ENCODE results near the gene TUBGCP3. TPM values are rescaled to one million over a fixed set of nuclear protein-coding genes. Genes with fewer than 3 reads are reported as not detected.
A peak's percentile ranks its signal among the peaks of the same experiment; 100 is the strongest.
"Not testable (repeated sequence)": the region's sequence is repeated elsewhere in the genome, so short reads cannot be mapped to it uniquely, and the experiment has no call there.

The TUBGCP3 gene
- total RNA-seq, 1 donor from 2014 or later, result 29.6 TPM

DNA sequence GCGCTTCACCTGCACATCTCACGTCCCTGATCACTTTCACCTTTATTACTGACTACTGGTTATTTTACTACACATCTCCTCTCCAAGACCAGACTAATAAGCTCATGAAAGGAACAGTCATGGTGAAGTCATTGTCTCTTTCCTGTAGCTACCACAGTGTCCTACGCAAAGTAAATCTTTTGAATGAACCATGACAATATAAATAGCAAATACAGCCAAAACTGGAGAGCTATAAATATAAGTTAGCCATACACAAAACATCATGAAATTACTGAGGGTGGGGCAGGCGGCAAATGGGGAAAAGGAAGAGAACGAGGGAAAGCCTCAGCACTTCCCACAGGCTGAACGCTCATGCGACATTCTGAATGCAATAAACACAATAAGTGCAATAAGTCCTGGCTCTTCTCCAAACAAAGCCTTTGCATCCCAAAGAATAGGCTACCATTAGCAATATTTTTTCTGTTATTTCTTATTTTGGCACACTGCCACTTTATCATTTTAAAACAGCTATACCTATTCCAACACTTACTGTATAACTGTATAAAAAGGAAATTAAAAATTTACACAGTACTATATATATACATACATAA lies 62.5 kb downstream of the TUBGCP3 start:
- DNase-seq, result peak; percentile 59

DNA sequence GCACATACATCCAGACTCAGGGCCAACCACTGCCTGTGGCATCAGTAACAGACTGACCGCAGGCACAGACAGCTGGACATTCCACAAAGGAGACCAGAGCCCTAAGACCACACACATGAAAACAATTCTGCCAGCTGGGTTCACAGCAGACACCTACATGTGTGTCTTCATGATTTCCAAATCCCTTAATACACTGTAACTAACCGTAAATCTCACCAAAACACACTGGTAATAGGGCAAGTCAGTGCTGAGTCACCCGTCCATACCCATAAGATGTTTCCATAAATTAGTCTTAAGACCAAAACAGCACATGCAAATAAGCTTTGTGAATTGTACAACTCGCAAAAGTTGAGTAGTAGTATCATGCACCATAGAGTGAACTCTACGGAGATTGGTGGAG lies 65.4 kb downstream of the TUBGCP3 start:
- DNase-seq, result no peak

DNA sequence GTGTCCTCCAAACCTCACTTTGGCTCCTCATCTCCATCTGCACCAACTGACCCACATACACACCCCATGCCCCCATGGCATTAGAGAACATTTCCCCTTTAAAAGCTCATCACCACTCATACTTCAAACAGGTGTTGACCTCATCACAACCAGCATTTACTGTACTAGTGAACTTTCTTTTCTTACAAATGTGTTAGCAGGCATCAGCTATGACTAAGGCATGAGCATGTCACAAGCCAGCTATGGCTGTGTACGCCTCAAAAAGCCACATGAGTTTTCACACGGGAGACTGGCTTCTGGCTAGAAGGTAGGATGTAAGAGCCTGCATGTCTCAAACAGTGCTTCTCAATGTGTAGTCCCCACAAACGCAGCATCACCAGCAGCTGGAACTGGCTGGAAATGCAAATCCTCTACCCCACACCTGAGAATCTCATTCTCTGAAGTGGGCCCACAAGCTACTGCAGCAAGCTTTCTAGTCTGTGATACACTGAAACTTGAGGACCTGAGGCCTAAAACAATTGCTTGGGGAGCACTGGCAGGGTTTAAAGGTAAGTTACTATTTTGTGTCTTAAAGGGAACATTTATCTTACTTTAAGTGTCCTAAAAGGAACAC lies 66.8 kb downstream of the TUBGCP3 start:
- DNase-seq, result no peak

- no peak for DNase-seq
Measured at GRCh38 chr13:112519517-112520060, 68.4 kb downstream of the TUBGCP3 start.

DNA sequence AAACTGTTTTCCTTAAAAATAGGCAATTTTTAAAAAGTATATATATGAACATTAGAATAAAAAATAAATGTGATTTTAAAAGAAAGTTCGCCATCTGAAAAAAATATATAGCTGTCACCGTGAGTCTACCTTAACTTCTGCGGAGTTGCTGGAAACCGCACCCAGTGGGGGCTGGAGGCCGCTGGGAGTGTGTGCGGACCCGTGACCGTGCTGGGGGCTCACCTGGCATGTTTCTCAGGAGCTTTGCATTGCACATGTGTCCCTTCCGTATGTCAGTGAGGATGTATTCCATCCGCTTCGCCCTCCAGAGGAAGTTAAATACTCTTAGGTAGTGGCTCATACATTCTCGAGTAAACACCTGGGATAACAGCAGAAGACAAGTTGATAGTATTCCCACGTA lies 71.7 kb downstream of the TUBGCP3 start:
- DNase-seq, result no peak

DNA sequence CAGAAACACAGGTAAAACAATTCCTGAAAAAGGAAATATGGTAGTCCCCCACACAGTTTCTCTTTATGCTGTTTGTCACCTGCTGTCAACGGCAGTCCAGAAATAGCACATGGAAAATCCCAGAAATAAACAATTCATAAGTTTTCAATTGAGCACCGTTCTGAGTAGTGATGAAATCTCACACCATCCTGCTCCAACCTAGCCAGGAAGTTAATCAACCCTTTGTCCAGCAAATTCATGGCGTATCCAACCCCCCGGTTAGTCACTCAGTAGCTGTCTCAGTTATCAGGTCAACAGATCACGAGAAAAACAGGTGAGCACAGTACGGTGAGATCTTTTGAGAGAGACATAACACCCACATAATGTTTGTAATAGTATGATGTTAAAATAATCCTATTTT lies 74.2 kb downstream of the TUBGCP3 start:
- peak; percentile 64 for DNase-seq

DNA sequence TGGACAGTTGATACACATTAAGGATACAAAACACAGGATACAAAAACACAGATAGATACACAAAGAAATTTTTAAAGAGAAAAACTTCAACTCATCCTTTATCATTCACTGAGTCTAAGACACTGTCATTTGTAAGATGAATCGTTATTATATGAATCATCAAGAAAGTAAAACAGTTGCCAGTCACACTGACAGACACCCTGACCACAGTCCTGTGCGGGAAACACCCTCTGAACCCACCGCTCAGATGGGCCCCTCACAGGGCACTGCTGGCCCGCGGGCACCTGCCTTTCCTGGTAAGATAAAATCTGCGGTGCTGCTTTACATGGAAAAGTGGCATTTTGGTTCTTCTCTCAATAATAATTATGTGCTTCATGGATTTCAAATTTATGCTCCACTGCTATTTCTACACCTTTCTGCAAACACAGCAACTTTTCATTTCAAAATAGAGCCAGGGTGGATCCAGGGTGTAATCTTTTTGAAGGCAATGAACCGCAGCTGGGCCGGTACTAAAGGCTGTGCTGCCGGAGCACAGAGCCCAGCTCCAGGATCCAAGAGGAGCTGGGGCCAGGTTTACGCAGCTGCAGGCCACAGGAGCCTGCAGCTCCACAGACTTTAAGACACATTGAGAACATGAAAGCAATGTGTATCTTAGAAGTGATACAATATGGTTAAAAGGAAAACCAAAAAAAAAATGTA lies 76.8 kb downstream of the TUBGCP3 start:
- no peak for DNase-seq

DNA sequence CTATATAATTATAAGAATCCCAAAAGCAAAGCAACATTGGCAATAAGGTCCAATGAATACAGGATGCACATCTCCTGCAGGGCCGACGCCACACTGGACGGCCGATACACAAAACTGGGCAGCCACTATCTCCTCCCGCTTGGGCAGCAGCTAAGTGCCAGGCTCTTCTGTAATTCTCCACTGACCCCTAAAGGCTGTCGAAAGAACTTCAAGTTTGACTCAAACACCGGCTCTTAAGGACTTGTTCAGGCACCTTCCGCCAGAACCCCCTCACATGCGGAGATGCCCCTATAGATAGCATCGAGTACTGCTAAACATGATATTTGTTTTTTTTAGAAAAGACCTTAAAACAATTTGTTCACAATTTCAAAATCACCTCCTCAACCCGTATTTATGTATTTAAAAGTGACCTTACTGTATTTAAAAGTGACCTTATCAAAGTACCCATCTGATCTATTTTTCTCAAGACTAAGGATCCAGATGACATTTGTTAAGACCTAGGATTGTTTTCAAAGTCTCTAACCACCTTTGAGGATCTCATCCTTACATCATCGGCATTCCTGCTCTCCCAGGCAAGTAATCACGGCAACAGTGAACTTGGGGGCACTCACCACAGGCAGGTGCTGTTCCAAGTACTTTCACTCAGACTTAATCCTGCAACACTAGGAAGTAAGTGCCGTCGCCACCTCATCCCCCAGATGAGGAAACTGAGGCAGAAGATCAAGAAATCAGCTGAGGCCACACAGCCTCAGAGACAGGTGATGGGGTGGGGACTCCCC lies 77.8 kb downstream of the TUBGCP3 start:
- DNase-seq, result peak; percentile 77

- no peak for DNase-seq
Measured at GRCh38 chr13:112509190-112509589, 78.8 kb downstream of the TUBGCP3 start.

DNA sequence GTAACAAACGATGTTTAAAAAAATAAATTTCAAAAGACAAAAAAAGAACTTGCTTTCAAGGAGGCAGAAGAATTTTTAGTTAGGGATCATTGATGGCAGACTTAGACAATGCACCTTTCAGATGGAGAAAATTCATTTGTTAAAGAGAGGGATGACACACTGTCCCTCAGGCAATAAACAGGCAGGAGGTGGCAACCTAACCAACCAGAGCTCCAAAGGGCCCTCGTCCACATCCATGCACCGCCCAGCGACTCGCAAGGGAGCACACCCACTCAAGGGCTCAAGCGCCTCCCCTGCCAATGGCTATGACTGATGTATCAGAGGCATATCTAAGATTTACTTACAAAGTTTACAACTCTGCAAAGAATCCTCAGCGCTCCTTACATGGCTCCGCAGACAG lies 81.9 kb downstream of the TUBGCP3 start:
- no peak for DNase-seq

DNA sequence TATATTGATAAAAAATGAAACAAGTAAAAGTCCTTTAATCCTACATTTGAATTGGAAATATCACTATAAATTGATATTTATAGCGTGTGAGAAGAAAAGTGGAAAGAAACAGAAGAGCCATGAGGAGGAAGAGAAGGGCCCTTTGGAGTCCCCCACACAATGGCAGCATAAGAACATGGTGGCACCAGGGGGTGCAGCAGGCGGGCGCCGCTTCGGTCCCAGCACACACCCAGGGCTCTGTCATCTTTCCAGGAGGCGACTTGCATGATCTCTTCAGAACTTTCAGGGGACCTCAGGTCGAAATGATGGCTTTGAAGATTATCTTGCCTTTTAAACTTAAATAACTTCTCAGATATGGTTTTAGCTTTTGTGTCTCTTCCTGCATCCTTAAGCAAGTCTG lies 91.8 kb downstream of the TUBGCP3 start:
- DNase-seq, result no peak

DNA sequence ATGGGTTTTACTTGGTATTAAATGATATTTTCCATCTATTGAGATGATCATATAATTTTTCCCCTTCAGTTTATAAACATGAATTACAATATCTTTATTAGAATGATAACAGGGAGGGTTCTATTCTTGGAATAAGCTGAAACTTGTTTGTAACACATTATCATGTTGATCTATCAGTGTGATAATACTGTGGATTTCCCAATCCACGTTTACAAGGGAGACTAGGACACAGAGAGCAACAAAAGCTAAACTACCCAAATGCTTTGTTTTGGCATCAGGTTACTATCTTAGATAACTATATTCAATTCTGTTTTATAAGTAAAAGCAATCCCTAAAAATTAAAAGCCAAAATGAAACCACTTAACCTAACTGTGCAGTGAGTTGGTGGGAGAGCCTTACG lies 92.5 kb downstream of the TUBGCP3 start:
- DNase-seq, result no peak

GRCh38 chr13:112489199-112489598 lies 98.8 kb downstream of the TUBGCP3 start:
- no peak for DNase-seq

- DNase-seq, result not testable (repeated sequence)
Measured at GRCh38 chr13:112488343-112489050, 99.5 kb downstream of the TUBGCP3 start.

DNA sequence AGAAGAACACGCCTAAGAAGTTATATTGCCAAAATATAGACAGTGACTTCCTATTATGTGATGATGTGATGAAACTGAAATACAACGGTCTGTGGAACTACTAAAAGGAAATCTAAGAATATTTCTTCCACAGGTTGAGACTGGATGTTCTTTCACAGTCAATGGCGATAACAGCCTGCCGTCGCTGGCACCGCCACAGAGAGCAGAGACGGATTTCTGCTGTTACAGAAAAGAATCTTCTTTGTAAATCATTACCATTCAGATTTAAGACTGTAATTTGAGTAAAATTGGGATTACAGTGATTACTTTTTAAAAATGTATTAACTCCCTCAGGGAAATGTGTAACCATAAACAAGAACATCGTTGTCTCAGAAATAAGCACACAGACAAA lies 100.8 kb downstream of the TUBGCP3 start:
- no peak for DNase-seq

DNA sequence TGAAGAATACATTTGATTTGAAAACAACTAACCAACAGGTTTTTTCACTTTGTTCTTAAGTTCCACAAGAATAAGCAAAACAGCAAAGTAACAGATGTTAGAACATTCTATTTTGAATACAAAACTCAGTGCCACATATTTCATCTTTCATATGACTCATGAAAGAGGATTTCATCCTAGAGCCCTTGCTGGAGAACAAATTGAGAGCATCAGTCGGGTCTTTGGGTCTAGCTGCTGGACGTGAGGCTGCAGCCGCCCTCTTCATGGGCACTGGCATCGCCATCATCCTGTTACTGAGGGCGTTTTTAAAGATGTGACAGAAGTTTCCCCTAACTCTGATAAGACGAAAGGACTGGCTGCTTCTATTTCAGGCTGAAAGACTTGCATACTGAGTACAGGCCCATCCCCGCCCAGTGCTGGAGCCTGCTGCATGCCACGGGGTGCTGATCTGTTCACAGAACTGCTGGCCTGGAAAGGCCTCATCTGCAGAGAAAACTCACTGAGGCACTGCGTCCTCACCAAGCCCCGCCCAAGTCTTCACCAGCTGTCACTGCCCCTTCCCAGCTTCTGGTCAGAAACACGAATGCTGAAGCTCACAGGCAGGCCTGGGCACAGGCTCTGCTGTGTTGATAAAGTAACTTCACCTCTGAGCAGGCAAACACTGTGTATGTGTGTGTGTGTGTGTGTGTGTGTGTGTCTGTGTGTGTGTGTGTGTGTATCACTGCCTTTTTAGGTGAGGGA lies 101.4 kb downstream of the TUBGCP3 start:
- DNase-seq, result no peak

GRCh38 chr13:112485814-112486213 lies 102.1 kb downstream of the TUBGCP3 start:
- not testable (repeated sequence) for DNase-seq

DNA sequence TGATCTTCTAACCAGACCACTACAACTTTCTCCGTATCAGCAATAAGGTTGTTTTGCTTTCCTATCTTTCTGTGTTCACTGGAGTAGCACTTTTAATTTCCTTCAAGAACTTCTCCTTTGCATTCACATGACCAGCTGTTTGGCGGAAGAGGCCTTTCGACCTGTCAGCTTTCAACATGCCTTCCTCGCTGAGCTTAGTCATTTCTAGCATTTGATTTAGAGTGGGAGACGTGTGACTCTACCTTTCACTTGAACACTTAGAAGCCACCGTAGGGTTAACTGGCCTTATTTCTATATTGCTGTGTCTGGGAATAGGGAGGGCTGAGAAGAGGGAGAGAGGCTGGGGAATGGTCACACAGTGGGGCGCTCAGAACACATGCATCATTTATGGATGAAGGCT lies 104.7 kb downstream of the TUBGCP3 start:
- no peak for DNase-seq

GRCh38 chr13:112481458-112481857 lies 106.5 kb downstream of the TUBGCP3 start:
- no peak for DNase-seq

DNA sequence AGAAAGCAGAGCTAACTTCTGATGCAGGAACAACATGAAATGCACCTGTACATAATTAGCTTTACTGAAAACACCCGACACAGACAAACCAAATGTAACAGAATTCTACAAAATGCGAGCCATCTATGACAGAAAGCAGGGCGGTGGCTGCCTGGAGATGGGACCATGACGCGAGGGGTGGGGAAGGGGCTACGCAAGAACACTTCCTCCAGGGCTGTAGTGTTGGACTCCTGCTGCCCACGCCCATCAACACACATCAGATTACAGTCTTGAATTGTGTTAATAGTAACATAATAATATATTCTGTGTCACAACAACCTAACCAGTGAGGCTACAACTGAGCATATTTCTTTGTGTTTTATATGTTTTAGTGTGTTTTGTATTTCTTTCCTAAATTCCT lies 108.6 kb downstream of the TUBGCP3 start:
- DNase-seq, result no peak

GRCh38 chr13:112477070-112477619 lies 110.8 kb downstream of the TUBGCP3 start:
- DNase-seq, result no peak
